ENCODE measurements around the gene FCGR2B. TPM values are rescaled to one million over a fixed set of nuclear protein-coding genes. Genes with fewer than 3 reads are reported as not detected.

The FCGR2B gene
- total and polyA plus RNA-seq, 2 donors from 2014 or later, result 4.0 to 19.7 TPM

- Histone ChIP-seq H3K27ac (ENCODE audit: low read depth in 2 of 2, low read length in 2 of 2) (peak overlapping the region; percentile 85 to 91), H3K36me3 (ENCODE audit: control insufficient read depth in 2 of 3, insufficient read depth in 3 of 3, low read length in 3 of 3) (no peaks in the 10 kb centered on the region), H3K9ac (ENCODE audit: low read length in 3 of 3) (peak overlapping the region; percentile 52 to 84 (median 84)), H3K9me3 (ENCODE audit: control insufficient read depth in 2 of 3, insufficient read depth in 1 of 3, low read length in 3 of 3) (no peaks in the 10 kb centered on the region), H3K4me1 (ENCODE audit: control insufficient read depth in 2 of 3, insufficient read depth in 2 of 3, low read depth in 1 of 3, low read length in 3 of 3) (peaks cover 0 to 5% (median 0%) of the 10 kb centered on the region in 3 donors), H3K4me3 (ENCODE audit: low read length in 3 of 3) (peak overlapping the region; percentile 71 to 86 (median 79)), H3K27me3 (ENCODE audit: control insufficient read depth, insufficient read depth, low read length) (no peaks in the 10 kb centered on the region)
- peak; percentile 94 to 96 (median 96) for DNase-seq
- intact Hi-C loops (cut with DNase I), result no loop called here
- TF ChIP-seq CTCF (IDR thresholded peaks at IDR 0.05; ENCODE audit: borderline replicate concordance, extremely low read depth, insufficient read depth), result no peak
- no peak for FAIRE-seq
Measured at GRCh38 chr1:161726473-161727255, 63.7 kb downstream of the FCGR2B start.

- TF ChIP-seq CTCF (IDR thresholded peaks at IDR 0.05; ENCODE audit: borderline replicate concordance, extremely low read depth, insufficient read depth), result no peak
- no peak for FAIRE-seq
- intact Hi-C loops (cut with DNase I), result no loop called here
- peak overlapping the region; percentile 19 to 84 (median 54) for H3K9ac ChIP-seq (ENCODE audit: low read length in 3 of 3)
- H3K4me3 ChIP-seq (ENCODE audit: low read length in 3 of 3), result peak overlapping the region; percentile 47 to 79 (median 63)
- DNase-seq, result peak in 1 of 5 donors; percentile 56
- no peaks in the 10 kb centered on the region for H3K9me3 ChIP-seq (ENCODE audit: control insufficient read depth in 2 of 3, insufficient read depth in 1 of 3, low read length in 3 of 3)
- no peaks in the 10 kb centered on the region for H3K27me3 ChIP-seq (ENCODE audit: control insufficient read depth, insufficient read depth, low read length)
- peak overlapping the region; percentile 85 to 91 for H3K27ac ChIP-seq (ENCODE audit: low read depth in 2 of 2, low read length in 2 of 2)
- H3K4me1 ChIP-seq (ENCODE audit: control insufficient read depth in 2 of 3, insufficient read depth in 2 of 3, low read depth in 1 of 3, low read length in 3 of 3), result peaks cover 0 to 5% (median 0%) of the 10 kb centered on the region in 3 donors
- H3K36me3 ChIP-seq (ENCODE audit: control insufficient read depth in 2 of 3, insufficient read depth in 3 of 3, low read length in 3 of 3), result no peaks in the 10 kb centered on the region
Measured at GRCh38 chr1:161727256-161727924, 64.4 kb downstream of the FCGR2B start.

Other genes with a start within 250 kb of the FCGR2B start
- 47.4 TPM for gene FCGR2A, start 157.7 kb upstream of the FCGR2B start, total RNA-seq
- gene FCGR2A, start 157.7 kb upstream of the FCGR2B start, polyA plus RNA-seq (ENCODE audit: insufficient read depth, low read depth, low replicate concordance), result 13.1 TPM
- 5.5 TPM for gene HSPA6, start 138.6 kb upstream of the FCGR2B start, total RNA-seq
- gene HSPA6, start 138.6 kb upstream of the FCGR2B start, polyA plus RNA-seq (ENCODE audit: insufficient read depth, low read depth, low replicate concordance), result 2.6 TPM
- 41.7 TPM for gene FCGR3A, start 113.3 kb upstream of the FCGR2B start, total RNA-seq
- gene FCGR3A, start 113.3 kb upstream of the FCGR2B start, polyA plus RNA-seq (ENCODE audit: insufficient read depth, low read depth, low replicate concordance), result 12.2 TPM
- 4.3 TPM for gene FCGR3B, start 32.0 kb upstream of the FCGR2B start, total RNA-seq
- not detected for gene FCGR3B, start 32.0 kb upstream of the FCGR2B start, polyA plus RNA-seq (ENCODE audit: insufficient read depth, low read depth, low replicate concordance)
- 1.7 TPM for gene FCRLA, start 44.1 kb downstream of the FCGR2B start, total RNA-seq
- gene FCRLA, start 44.1 kb downstream of the FCGR2B start, polyA plus RNA-seq (ENCODE audit: insufficient read depth, low read depth, low replicate concordance), result not detected
- gene FCRLB, start 58.4 kb downstream of the FCGR2B start, total RNA-seq, result 2.3 TPM
- 2.8 TPM for gene FCRLB, start 58.4 kb downstream of the FCGR2B start, polyA plus RNA-seq (ENCODE audit: insufficient read depth, low read depth, low replicate concordance)
- 21.3 TPM for gene DUSP12, start 86.6 kb downstream of the FCGR2B start, total RNA-seq
- 17.9 TPM for gene DUSP12, start 86.6 kb downstream of the FCGR2B start, polyA plus RNA-seq (ENCODE audit: insufficient read depth, low read depth, low replicate concordance)
- 35.6 TPM for gene ATF6, start 103.2 kb downstream of the FCGR2B start, total RNA-seq
- gene ATF6, start 103.2 kb downstream of the FCGR2B start, polyA plus RNA-seq (ENCODE audit: insufficient read depth, low read depth, low replicate concordance), result 11.5 TPM